HuH-7.5 (cell line): Measurements from ENCODE around the gene OPRL1.

Experiments
- DNase-seq: peaks from one replicate; pipeline ENCODE4 v3.0.0; 2011; ENCODE audit warnings: low spot score

OPRL1 gene

DNA sequence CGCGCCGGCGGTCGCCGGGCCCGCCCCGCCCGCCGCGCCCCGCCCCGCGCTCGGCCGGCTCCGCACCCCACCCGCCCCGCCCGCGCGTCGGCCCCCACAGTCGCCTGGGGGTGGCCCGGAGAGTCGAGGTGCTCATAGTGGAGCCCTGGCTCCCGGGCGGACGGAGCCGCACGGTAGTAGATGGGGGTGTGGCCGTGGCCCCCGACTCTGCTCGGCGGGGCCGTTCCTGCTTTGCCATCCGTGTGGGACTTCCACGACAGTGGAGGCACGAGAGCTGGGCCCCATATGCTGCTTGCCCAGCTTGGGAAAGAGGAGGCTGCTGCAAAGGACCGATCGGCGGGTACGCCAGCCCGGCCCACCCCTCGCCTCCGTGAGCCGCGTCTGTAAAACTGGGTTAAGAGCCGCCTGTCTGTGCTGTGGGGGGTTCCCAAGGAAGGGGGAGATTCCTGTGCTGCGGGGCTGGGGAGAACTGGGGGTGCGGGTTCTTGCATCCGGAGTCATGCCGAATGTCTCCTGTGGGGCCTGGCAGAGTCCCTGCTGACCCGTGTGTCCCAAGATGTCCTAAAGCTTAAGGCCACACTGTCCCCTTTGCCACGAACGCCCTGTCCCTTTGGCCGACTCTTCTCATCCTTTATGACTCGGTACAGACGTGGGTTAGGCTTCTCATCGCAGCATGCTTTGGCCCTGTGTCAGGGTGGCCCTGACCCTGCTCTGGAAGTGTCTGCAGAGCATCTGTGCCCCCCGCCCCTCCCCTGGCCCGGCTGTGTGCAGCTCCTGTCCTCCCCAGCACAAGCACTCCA, at the start of gene OPRL1:
Gene OPRL1, plus strand, starts transcription at position 70 of the 800 bp plus-strand sequence. CDS start 12,639 bp downstream, outside the sequence.
- DNase-seq: no peak

- no peak for DNase-seq
These were observed 49.3 kb upstream of the OPRL1 start for GRCh38 chr20:64030371-64031134.

GRCh38 chr20:64031822-64032314, 48.0 kb upstream of the OPRL1 start:
- DNase-seq: no peak

GRCh38 chr20:64032706-64033624, 46.9 kb upstream of the OPRL1 start:
- DNase-seq: no peak

- no peak for DNase-seq
These were observed 45.8 kb upstream of the OPRL1 start for GRCh38 chr20:64033981-64034493.

DNA sequence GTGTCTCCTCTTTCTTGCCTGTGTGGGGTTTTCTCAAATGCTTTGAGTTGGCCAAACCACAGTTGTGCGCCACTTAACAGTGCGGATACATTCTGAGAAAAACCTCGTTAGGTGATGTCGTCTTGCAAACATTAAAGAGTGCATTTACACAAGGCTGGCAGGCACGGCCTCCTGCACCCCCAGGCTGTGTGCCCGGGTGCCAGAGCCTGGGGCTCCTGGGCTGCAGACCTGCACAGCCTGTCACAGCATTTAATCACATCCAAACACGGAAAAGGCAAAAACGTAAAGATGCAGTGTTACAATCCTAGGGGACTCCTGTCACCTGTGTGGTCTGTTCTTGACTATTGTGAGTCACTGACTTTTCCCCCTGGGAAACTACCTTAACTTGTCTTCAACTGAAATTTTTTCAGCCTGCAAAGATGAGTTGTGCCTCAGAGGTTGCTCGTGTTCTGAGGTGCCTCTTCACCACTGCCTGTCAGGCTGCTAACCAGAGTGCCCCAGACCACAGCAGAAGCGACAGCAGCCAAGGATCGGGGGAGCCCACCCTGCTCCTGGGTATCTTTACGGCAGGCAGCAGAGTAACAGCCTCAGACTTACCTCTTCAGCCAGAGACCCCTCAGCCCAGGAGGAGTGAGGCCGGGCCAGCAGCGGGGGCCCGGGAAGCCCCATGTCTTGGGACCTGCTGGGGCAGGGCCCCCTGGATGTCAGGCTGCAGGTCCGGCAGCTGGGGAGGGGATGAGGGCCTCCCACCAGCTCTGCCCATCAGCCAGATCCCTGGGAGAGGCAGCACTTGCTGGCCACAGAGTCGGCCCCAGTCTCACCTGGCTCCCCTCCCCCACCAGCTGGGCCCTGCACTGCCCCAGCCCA, 44.6 kb upstream of the OPRL1 start:
- no peak for DNase-seq

GRCh38 chr20:64035933-64036345, 43.9 kb upstream of the OPRL1 start, which contains the start of gene C20orf204:
Gene C20orf204 (plus strand): TSS chr20:64036182. CDS start chr20:64036324, 142 bp downstream.
- DNase-seq: no peak

GRCh38 chr20:64036346-64037198, 43.3 kb upstream of the OPRL1 start:
- no peak for DNase-seq

- DNase-seq: no peak
These were observed 42.7 kb upstream of the OPRL1 start for GRCh38 chr20:64037199-64037497.

DNA sequence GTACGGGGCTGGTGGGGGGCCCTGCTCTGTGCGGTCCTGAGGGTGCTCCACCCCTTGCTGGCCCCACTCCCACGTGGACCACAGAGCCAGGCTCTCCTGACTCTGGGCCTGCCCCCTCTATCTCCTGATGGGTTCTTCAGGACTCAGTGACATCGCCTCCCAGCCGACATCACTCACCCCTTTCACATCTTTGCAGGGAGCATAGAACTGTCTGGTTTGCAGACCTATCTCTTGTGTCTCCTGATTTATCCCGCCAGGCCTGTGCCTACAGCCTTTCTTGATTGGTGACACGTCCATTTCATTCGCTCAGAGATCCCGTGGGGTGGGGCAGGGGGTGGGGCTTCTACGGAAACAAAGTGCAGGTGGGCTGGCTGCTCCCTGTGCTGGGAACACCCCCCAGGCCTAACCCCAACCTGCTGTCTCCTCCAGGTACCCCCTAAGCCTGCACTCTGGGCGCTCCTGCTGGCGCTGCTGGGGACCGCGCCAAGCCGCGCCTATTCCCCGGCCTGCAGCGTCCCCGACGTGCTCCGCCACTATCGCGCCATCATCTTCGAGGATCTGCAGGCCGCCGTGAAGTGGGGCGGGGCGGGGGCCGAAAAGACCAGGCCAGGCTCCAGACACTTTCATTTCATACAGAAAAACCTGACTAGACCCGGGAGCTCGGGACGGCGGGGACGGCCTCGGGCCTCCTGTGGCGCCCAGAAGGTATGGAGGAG, 42.2 kb upstream of the OPRL1 start:
- no peak for DNase-seq

DNA sequence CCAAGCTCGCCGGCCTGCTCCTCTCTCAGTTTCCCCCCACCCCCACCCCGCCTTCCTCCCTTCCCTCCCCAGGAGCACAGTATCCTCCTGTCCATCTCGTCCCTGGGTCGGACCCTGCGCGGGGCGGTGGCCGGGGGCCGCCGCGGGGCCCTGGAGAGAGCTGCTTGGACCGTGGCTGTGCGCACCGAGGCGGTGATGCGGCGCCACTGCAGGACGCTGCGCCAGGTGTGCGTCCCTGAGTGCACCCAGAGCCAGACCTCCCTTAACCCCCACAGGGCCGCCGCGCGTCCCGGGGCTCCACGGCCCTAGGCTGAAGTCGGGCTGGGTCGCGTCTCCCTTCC, 41.7 kb upstream of the OPRL1 start:
- peak; percentile 85 for DNase-seq

- DNase-seq: peak; percentile 98
These were observed 41.2 kb upstream of the OPRL1 start for GRCh38 chr20:64038565-64039292.

GRCh38 chr20:64039293-64040160, 40.4 kb upstream of the OPRL1 start:
- DNase-seq: no peak

DNA sequence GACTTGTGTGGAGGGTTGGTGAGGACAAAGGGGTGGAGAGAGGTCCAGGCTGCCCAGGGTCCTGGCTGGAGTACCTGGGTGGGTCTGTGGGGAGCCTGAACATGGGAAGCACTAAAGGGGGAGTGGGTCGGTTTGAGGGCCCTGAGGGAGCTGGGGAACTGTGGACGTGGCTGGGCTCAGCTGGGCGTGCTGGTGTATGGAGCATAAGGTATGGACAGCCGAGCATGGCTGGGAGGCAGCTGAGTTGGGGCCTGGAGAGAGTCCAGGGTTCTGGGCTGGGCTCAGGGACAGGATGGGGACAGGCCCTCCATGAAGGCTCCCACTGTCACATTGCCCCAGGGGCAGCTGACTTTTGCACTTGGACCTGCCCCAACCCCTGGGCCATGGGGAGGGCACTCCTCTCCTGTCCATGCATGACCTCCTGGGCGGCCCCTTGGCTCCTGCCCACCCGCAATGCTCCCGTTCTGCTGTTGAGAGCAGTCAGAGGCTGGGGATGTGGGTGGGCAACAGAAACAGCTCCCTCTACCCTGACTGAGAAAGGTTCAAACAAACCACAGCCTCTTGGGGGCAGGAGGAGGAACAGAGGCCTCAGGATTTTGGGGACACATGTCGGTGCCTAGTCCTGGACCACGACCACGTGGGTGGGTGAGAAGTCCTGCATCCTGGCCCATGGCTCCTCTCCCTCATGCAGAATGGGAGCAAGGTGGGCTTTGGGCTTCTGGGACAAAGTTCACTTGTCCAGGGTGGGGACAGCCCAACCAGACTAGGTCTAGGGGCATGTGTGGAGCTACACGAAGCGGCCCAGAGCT, 39.4 kb upstream of the OPRL1 start:
- DNase-seq: no peak

- DNase-seq: no peak
These were observed 38.7 kb upstream of the OPRL1 start for GRCh38 chr20:64041040-64041780.

DNA sequence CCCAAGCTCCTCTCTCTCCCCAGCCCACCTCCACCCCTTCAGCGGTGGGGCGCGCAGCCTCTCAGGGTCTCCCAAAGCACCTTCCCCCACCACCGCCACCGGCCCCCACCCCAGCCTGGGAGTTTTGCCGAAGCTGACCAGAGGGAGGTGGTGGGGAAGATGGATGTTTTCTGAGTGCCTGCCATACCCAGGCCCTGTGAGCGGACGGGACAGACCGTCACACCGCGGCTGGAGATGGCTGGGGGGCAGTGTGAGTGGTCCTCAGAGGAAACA, 38.2 kb upstream of the OPRL1 start:
- DNase-seq: no peak
